HepG2 (cell line): ENCODE results near the gene LTK. TPM values are rescaled to one million over a fixed set of nuclear protein-coding genes. Genes with fewer than 3 reads are reported as not detected.

ENCODE experiments used
- ATAC-seq: fragments of 200-7000 bp; cut with Tn5 transposase; 3 replicates; pipeline ENCODE4 v1.9.1; 2020; ENCODE audit warnings: mild to moderate bottlenecking, moderate library complexity
- BruUV-seq: library from RNA; stranded (reverse); fragments of 400-500 nt; replicated peaks from 2 replicates; lab custom pipeline; 2021; lab: Mats Ljungman, UMichigan
- CTCF ChIA-PET: fragments of 300-600 bp; formaldehyde crosslinking; extraction: SDS; loops from one replicate; lab custom pipeline; 2021; ENCODE audit warnings: low total read pairs, inconsistent platforms, low intra/inter-chr PET ratio; lab: Yijun Ruan, JAX
- POLR2A ChIA-PET: fragments of 350-600 bp; sonication (Branson Sonifier 250); formaldehyde crosslinking; loops from one replicate; lab custom pipeline; 2020; ENCODE audit warnings: antibody characterized with exemption, inconsistent platforms; lab: Yijun Ruan, JAX
- DNase-seq: peaks from one replicate; pipeline ENCODE4 v3.0.0-alpha.2; 2015; ENCODE audit warnings: low spot score
- FAIRE-seq: peaks from 3 replicates; lab custom pipeline; 2011; peaks lifted over from hg19 to GRCh38; lab: Jason Lieb, UNC
- H2AFZ ChIP-seq: one replicate; pipeline ENCODE4 v1.6.1; 2011; ENCODE audit warnings: low read length, inconsistent platforms
- H3K27ac ChIP-seq: fragments of 300-600 bp; 3 replicates; pipeline ENCODE4 v1.8.0; 2011; ENCODE audit warnings: mixed run types, mild to moderate bottlenecking, mixed read lengths, low read length, inconsistent platforms; ENCODE audit not compliant: insufficient read depth; ENCODE audit errors: extremely low read length
- H3K27me3 ChIP-seq, 2 experiments: fragments of 200-600 bp in 1 of 2; 2 replicates in 1 of 2; 3 replicates in 1 of 2; pipeline versions ENCODE4 v1.6.0 to v1.8.0; 2011; ENCODE audit warnings: low read length in 2 of 2, mild to moderate bottlenecking in 2 of 2, moderate library complexity in 2 of 2, inconsistent platforms in 1 of 2; ENCODE audit not compliant: insufficient read depth in 2 of 2, control insufficient read depth in 1 of 2
- H3K36me3 ChIP-seq, 2 experiments: fragments of 200-600 bp in 1 of 2; replicated peaks in 1 of 2; 2 replicates in 1 of 2; 3 replicates in 1 of 2; pipeline versions ENCODE4 v1.5.1 to v1.8.0; 2011; ENCODE audit warnings: low read length in 2 of 2, inconsistent platforms in 1 of 2; ENCODE audit not compliant: insufficient read depth in 2 of 2, control insufficient read depth in 1 of 2
- H3K4me1 ChIP-seq: 2 replicates; pipeline ENCODE4 v1.5.1; 2012; ENCODE audit warnings: low read length, inconsistent platforms; ENCODE audit not compliant: insufficient read depth
- H3K4me2 ChIP-seq: 2 replicates; pipeline ENCODE4 v1.6.0; 2011; ENCODE audit warnings: low read depth, low read length, inconsistent platforms
- H3K4me3 ChIP-seq, 3 experiments: fragments of 200-600 bp in 1 of 3; sonication (generic), shearing (Covaris generic) in 1 of 3; replicated peaks in 1 of 3; 2 replicates each; pipeline ENCODE4 v1.5.1; 2011 to 2016; ENCODE audit warnings: low read length in 3 of 3, inconsistent platforms in 2 of 3, low read depth in 2 of 3, mild to moderate bottlenecking in 2 of 3, control low read depth in 1 of 3, mixed read lengths in 1 of 3; ENCODE audit not compliant: insufficient read depth in 1 of 3
- H3K79me2 ChIP-seq: one replicate; pipeline ENCODE4 v1.6.1; 2011; ENCODE audit warnings: low read length, inconsistent platforms; ENCODE audit not compliant: insufficient read depth
- H3K9ac ChIP-seq: 2 replicates; pipeline ENCODE4 v1.6.0; 2011; ENCODE audit warnings: mild to moderate bottlenecking, low read depth, low read length, inconsistent platforms; ENCODE audit not compliant: insufficient read depth
- H3K9me3 ChIP-seq: 2 replicates; pipeline ENCODE4 v1.5.1; 2012; ENCODE audit warnings: mild to moderate bottlenecking, low read length
- H4K20me1 ChIP-seq: 2 replicates; pipeline ENCODE4 v1.6.0; 2011; ENCODE audit warnings: inconsistent platforms, mild to moderate bottlenecking, low read length, moderate library complexity; ENCODE audit not compliant: insufficient read depth
- AHR ChIP-seq: IDR thresholded peaks from 2 replicates; pipeline ENCODE4 v1.6.1; 2018; ENCODE audit warnings: missing genetic modification reagents, missing compliant biosample characterization
- NFRKB ChIP-seq: fragments of 450-650 bp; IDR thresholded peaks from 2 replicates; pipeline ENCODE4 v1.6.1; 2017
- RBM39 ChIP-seq: fragments of 200-400 bp; formaldehyde crosslinking; IDR thresholded peaks from one replicate; pipeline ENCODE4 v1.6.1; 2018; ENCODE audit warnings: antibody characterized with exemption, mild to moderate bottlenecking, low read depth, low read length; ENCODE audit not compliant: poor library complexity, severe bottlenecking
- ZMYM4 ChIP-seq: sonication (generic); formaldehyde crosslinking; IDR thresholded peaks from 2 replicates; pipeline ENCODE4 v1.8.1; 2023; ENCODE audit warnings: mild to moderate bottlenecking, missing genetic modification reagents
- ZNF24 ChIP-seq: fragments of 450-650 bp; IDR thresholded peaks from 2 replicates; pipeline ENCODE4 v1.6.1; 2017; ENCODE audit warnings: antibody characterized with exemption, mild to moderate bottlenecking
- WGBS: methylation state at CpG from one replicate; pipeline ENCODE4 v1.1.6; 2017; ENCODE audit warnings: low lambda C conversion rate; 5-methylcytosine and 5-hydroxymethylcytosine counted together
- in situ Hi-C: cut with HindIII; loops from 2 replicates; pipeline ENCODE4 v1.10.0; 2017; ENCODE audit warnings: low pct_unique_long_range_greater_than_20kb; ENCODE audit not compliant: extremely low pct_ligation_motif_present
- intact Hi-C: fragments of 100-400 bp; cut with micrococcal nuclease; formaldehyde crosslinking; loops from one replicate; pipeline ENCODE4 v1.10.0; 2022; ENCODE audit not compliant: unreplicated experiment
- polyA plus RNA-seq, 8 experiments: library from polyadenylated mRNA; depleted of rRNA in 3 of 8; stranded (reverse) in 7 of 8; unstranded in 1 of 8; fragments of >200 nt; fragmentation: Illumina TruSeq in 4 of 8; extraction: Trizol in 4 of 8; gene quantifications; 2 replicates each; pipeline versions ENCODE4 v1.2.1 to v1.2.3, GENCODE V29; 2011 to 2016; ENCODE audit warnings: low read depth in 4 of 8, missing spikeins in 1 of 8, mixed read lengths in 1 of 8; ENCODE audit not compliant: insufficient read depth in 1 of 8
- total RNA-seq, 5 experiments: library from RNA; depleted of rRNA; stranded (reverse); fragments of >200 nt; fragmentation: Illumina TruSeq; extraction: Trizol; gene quantifications; 2 replicates each; pipeline ENCODE4 v1.2.3, GENCODE V29; 2016; ENCODE audit warnings: low read depth in 1 of 5
- TF ChIP-seq, protein P1 (sequence below): sonication (generic); formaldehyde crosslinking; IDR thresholded peaks from 2 replicates; pipeline ENCODE4 v1.5.1; 2020; ENCODE audit warnings: missing genetic modification reagents, mild to moderate bottlenecking, borderline replicate concordance
- TF ChIP-seq, protein P2 (sequence below): sonication (generic); formaldehyde crosslinking; IDR thresholded peaks from 2 replicates; pipeline ENCODE4 v1.5.1; 2020; ENCODE audit warnings: mild to moderate bottlenecking, missing genetic modification reagents, borderline replicate concordance
- TF ChIP-seq, protein P3 (sequence below): sonication (generic); formaldehyde crosslinking; IDR thresholded peaks from 2 replicates; pipeline ENCODE4 v1.4.0; 2020; ENCODE audit warnings: mild to moderate bottlenecking, missing genetic modification reagents
- TF ChIP-seq, protein P4 (sequence below): sonication (generic); formaldehyde crosslinking; IDR thresholded peaks from 2 replicates; pipeline ENCODE4 v1.4.0; 2020; ENCODE audit warnings: missing genetic modification reagents

Gene LTK
- total and polyA plus RNA-seq, 2 of the 13 experiments (the other 11 are each of a cell fraction or from before 2014, with no cell fraction given), result 0.01 TPM; not detected in 1

DNA sequence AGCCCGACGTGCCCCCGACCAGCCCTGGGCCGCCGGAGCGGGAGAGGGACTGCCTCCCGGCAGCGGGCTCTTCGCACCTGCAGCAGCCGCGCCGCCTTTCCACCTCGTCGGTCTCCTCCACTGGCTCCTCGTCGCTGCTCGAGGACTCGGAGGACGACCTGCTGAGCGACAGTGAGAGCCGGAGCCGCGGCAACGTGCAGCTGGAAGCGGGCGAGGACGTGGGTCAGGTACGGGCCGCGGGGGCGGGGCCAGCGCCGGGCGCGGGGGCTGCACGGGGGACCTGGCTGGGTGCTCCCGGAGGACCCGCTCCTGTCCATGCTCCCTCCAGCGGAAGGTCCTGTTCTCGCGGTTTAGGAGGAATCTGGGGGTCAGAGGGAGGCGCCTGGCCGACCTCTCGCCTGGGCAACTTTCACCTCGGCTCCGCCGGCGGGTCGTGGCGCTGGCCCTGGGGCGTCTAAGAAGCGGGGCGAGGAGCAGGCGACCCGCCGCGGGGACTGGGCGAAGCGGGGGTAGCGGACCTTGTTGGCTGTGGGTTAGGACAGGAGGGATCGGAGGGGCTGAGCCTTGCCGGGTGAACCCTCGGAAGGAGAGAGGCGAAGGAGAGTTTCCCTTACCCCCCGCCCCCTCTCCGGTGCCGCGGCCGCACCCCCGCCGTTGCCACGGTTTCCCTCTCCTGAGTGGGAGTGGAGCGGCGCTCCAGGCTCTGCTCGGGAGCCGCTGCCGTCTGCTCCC lies 19.3 kb downstream of the LTK start:
- Histone ChIP-seq H4K20me1 (no peaks in the 10 kb centered on the region), H3K4me2 (peak overlapping the region; percentile 94), H3K9ac (peak overlapping the region; percentile 86), H3K36me3 (peaks cover 0 to under 1% of the 10 kb centered on the region in 2 experiments; a peak in 2 of 5 replicates), H3K79me2 (peaks cover 48% of the 10 kb centered on the region), H3K9me3 (no peaks in the 10 kb centered on the region), H3K27ac (peak overlapping the region; percentile 97), H3K4me3 (peak overlapping the region; percentile 78 to 85 (median 83)), H3K27me3 (no peaks in the 10 kb centered on the region), H3K4me1 (peaks cover 31% of the 10 kb centered on the region), H2AFZ (no peak overlapping the region)
- ChIA-PET POLR2A (interaction anchor here (0.6 to 1.8 kb wide), 3 partner anchors 50 to 793 kb away, joined by 3 to 10 read pairs (median 3); partner anchors contain the start of gene RPAP1), CTCF (interaction anchor here (1.3 kb wide), 1 partner anchor 29 kb away, joined by 4 read pairs; no protein-coding TSS in a partner anchor)
- no TSS peak for BruUV-seq
- peak; percentile 15 for FAIRE-seq
- peak; percentile 30 for ATAC-seq
- DNase-seq, result peak; percentile 73
- no CpG with 5 or more reads among the region's 77 CpGs for WGBS
- in situ Hi-C loops, result no loop called here
- intact Hi-C loops, result loop anchor here (5.0 kb wide), 1 partner anchor 212 kb away; no protein-coding TSS in a partner anchor
- no peak for TF ChIP-seq ZMYM4 (CRISPR knock-in tag)
- TF ChIP-seq, protein P1, sequence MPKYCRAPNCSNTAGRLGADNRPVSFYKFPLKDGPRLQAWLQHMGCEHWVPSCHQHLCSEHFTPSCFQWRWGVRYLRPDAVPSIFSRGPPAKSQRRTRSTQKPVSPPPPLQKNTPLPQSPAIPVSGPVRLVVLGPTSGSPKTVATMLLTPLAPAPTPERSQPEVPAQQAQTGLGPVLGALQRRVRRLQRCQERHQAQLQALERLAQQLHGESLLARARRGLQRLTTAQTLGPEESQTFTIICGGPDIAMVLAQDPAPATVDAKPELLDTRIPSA (CRISPR knock-in tag), result peak; percentile 33; the same call in 1 of the 2 replicates
- TF ChIP-seq, protein P2, sequence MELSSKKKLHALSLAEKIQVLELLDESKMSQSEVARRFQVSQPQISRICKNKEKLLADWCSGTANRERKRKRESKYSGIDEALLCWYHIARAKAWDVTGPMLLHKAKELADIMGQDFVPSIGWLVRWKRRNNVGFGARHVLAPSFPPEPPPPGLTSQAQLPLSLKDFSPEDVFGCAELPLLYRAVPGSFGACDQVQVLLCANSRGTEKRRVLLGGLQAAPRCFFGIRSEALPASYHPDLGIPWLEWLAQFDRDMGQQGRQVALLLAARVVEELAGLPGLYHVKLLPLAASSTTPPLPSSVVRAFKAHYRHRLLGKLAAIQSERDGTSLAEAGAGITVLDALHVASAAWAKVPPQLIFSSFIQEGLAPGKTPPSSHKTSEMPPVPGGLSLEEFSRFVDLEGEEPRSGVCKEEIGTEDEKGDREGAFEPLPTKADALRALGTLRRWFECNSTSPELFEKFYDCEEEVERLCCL (CRISPR knock-in tag), result no peak
- TF ChIP-seq, protein P3, sequence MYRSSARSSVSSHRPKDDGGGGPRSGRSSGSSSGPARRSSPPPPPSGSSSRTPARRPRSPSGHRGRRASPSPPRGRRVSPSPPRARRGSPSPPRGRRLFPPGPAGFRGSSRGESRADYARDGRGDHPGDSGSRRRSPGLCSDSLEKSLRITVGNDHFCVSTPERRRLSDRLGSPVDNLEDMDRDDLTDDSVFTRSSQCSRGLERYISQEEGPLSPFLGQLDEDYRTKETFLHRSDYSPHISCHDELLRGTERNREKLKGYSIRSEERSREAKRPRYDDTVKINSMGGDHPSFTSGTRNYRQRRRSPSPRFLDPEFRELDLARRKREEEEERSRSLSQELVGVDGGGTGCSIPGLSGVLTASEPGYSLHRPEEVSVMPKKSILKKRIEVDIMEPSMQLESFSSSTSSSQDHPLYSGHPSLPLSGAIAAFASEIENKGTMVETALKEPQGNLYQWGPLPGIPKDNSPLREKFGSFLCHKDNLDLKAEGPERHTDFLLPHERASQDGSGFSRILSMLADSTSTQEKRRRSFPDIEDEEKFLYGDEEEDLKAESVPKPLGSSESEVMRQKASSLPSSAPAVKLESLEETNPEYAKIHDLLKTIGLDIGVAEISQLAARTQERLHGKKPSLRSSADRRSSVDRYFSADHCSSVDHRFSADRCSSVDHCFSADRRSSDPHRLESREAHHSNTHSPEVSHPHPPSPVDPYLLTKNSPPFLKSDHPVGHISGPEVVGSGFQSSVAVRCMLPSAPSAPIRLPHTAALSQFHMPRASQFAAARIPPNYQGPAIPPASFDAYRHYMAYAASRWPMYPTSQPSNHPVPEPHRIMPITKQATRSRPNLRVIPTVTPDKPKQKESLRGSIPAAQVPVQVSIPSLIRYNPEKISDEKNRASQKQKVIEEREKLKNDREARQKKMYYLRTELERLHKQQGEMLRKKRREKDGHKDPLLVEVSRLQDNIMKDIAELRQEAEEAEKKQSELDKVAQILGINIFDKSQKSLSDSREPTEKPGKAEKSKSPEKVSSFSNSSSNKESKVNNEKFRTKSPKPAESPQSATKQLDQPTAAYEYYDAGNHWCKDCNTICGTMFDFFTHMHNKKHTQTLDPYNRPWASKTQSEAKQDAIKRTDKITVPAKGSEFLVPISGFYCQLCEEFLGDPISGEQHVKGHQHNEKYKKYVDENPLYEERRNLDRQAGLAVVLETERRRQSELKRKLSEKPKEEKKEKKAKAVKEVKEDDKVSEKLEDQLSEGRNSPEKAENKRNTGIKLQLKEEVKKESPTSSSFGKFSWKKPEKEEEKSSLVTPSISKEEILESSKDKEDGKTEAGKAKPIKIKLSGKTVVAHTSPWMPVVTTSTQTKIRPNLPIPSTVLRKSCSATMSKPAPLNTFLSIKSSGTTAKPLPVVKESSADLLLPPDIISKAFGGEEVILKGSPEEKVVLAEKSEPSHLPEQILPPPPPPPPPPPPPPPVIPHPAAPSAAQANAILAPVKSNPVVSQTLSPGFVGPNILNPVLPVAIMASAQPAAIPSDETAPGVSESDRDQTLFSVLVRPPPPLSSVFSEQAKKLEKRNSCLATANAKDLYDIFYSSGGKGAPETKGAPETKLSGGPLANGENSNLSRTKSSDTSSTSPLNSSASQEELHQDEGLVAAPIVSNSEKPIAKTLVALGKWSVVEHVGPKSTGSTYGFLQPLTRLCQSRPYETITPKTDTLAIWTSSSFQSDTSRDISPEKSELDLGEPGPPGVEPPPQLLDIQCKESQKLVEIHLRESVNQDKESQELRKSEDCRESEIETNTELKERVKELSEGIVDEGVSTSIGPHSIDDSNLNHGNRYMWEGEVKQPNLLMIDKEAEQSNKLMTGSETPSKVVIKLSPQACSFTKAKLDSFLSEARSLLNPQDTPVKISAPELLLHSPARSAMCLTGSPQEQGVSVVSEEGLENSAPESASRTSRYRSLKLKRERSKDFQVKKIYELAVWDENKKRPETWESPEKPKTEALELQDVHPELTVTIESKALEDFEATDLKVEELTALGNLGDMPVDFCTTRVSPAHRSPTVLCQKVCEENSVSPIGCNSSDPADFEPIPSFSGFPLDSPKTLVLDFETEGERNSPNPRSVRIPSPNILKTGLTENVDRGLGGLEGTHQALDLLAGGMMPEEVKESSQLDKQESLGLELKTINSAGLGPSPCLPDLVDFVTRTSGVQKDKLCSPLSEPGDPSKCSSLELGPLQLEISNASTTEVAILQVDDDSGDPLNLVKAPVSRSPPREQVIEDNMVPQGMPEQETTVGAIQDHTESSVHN, result no peak; the same call in 1 of the 2 replicates
- TF ChIP-seq NFRKB, result no peak
- no peak; the same call in 1 of the 2 replicates for TF ChIP-seq AHR (CRISPR knock-in tag)
- no peak for TF ChIP-seq RBM39
- TF ChIP-seq ZNF24, result no peak
- TF ChIP-seq, protein P4, sequence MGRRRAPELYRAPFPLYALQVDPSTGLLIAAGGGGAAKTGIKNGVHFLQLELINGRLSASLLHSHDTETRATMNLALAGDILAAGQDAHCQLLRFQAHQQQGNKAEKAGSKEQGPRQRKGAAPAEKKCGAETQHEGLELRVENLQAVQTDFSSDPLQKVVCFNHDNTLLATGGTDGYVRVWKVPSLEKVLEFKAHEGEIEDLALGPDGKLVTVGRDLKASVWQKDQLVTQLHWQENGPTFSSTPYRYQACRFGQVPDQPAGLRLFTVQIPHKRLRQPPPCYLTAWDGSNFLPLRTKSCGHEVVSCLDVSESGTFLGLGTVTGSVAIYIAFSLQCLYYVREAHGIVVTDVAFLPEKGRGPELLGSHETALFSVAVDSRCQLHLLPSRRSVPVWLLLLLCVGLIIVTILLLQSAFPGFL (CRISPR knock-in tag), result no peak
